K562 (cell line): ENCODE results near the gene IL4I1. TPM values are rescaled to one million over a fixed set of nuclear protein-coding genes. Genes with fewer than 3 reads are reported as not detected.

ENCODE experiments used
- HMGN3 ChIP-seq: IDR thresholded peaks from 2 replicates; pipeline ENCODE4 v1.6.1; 2011; ENCODE audit warnings: borderline replicate concordance, low read depth, mild to moderate bottlenecking, mixed read lengths, low read length; ENCODE audit not compliant: insufficient read length; ENCODE audit errors: extremely low read depth
- POLR2H ChIP-seq: IDR thresholded peaks from 2 replicates; pipeline ENCODE4 v1.6.1; 2016; ENCODE audit warnings: missing genetic modification characterization, low read depth, mild to moderate bottlenecking, control low read depth, missing compliant biosample characterization, moderate library complexity
- RERE ChIP-seq: sonication (generic); formaldehyde crosslinking; IDR thresholded peaks from 2 replicates; pipeline ENCODE4 v1.8.0; 2023; ENCODE audit warnings: missing genetic modification reagents, mild to moderate bottlenecking, borderline replicate concordance
- SUPT5H ChIP-seq: fragments of 450-650 bp; IDR thresholded peaks from 2 replicates; pipeline ENCODE4 v1.6.1; 2016
- TAF1 ChIP-seq: IDR thresholded peaks from 2 replicates; pipeline ENCODE4 v1.6.1; 2011; ENCODE audit warnings: mild to moderate bottlenecking, low read length, moderate library complexity; ENCODE audit not compliant: insufficient read depth, control insufficient read depth, severe bottlenecking; ENCODE audit errors: extremely low read depth
- YY1 ChIP-seq, 3 experiments: IDR thresholded peaks; 2 replicates each; pipeline ENCODE4 v1.6.1; 2011; ENCODE audit warnings: low read length in 2 of 3, mild to moderate bottlenecking in 2 of 3, moderate library complexity in 2 of 3, borderline replicate concordance in 1 of 3, control low read depth in 1 of 3, low read depth in 1 of 3; ENCODE audit not compliant: insufficient read depth in 3 of 3, insufficient replicate concordance in 2 of 3, control insufficient read depth in 1 of 3, insufficient read length in 1 of 3; ENCODE audit errors: extremely low read depth in 1 of 3
- ZSCAN32 ChIP-seq: fragments of 450-650 bp; formaldehyde crosslinking; IDR thresholded peaks from 2 replicates; pipeline ENCODE4 v1.4.0; 2020; ENCODE audit warnings: mild to moderate bottlenecking, moderate library complexity
- polyA plus RNA-seq, 8 experiments: library from polyadenylated mRNA; depleted of rRNA in 4 of 8; stranded (reverse) in 5 of 8; unstranded in 3 of 8; fragments of >200 nt; fragmentation: Nextera tagmentation in 2 of 8; fragmentation: Illumina TruSeq in 1 of 8; extraction: Ambion mirVana in 2 of 8; extraction: Trizol in 1 of 8; gene quantifications; 2 replicates each; pipeline versions ENCODE4 v1.2.1 to v1.2.3, GENCODE V29; 2011 to 2014; ENCODE audit warnings: inconsistent platforms in 1 of 8, missing spikeins in 1 of 8
- total RNA-seq, 7 experiments: library from RNA; depleted of rRNA in 6 of 7; stranded (reverse); fragments of >200 nt in 6 of 7; fragmentation: Illumina TruSeq in 2 of 7; extraction: Trizol in 2 of 7; gene quantifications; 2 replicates each; pipeline versions ENCODE4 v1.2.1 to v1.2.3, GENCODE V29; 2011 to 2021; ENCODE audit warnings: low replicate concordance in 1 of 7
- TF ChIP-seq, protein P1 (sequence below): fragments of 250-450 bp; sonication (Bioruptor Pico); IDR thresholded peaks from 2 replicates; pipeline ENCODE4 v1.8.0; 2022; ENCODE audit warnings: moderate library complexity, mild to moderate bottlenecking, inconsistent platforms
- TF ChIP-seq, protein P2 (sequence below): fragments of 250-450 bp; sonication (Bioruptor Pico); IDR thresholded peaks from 2 replicates; pipeline ENCODE4 v1.8.0; 2021; ENCODE audit warnings: mild to moderate bottlenecking, moderate library complexity
- TF ChIP-seq, protein P3 (sequence below): fragments of 450-650 bp; IDR thresholded peaks from 2 replicates; pipeline ENCODE4 v1.6.1; 2016; ENCODE audit warnings: missing biosample characterization, missing genetic modification characterization

IL4I1 gene
- total and polyA plus RNA-seq, 9 of the 15 experiments (the other 6 are each of a cell fraction or from before 2014, with no cell fraction given): 0.06 to 0.95 (median 0.43) TPM; not detected in 2

DNA sequence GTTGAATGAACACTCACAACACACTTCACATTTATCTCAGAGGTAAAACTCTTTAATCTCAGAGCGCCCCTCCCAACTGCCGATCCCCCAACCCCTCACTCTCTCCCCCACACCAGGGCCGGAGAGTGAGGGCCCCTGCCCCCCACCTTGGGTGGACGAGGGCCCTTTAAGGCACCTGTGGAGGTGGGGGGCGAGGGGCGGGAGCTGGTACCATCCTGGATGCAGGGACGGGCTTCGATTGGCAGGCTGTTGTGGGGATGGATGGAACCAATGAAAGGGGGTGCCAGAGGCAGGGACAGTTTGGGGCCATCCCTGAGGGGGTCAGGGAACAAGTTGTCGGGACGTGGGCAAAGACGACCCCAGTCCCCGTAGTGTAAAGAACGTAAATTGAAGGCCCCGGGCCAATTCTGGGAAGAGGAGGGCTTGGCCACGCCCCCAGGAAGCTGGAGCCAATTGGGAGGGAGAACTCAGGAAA, 27.6 kb downstream of the IL4I1 start (continued):
- no peak for TF ChIP-seq RERE (CRISPR knock-in tag)
- TF ChIP-seq TAF1: no peak
- TF ChIP-seq ZSCAN32 (CRISPR knock-in tag): no peak
- peak; percentile 22 for TF ChIP-seq HMGN3
- TF ChIP-seq, protein P1, sequence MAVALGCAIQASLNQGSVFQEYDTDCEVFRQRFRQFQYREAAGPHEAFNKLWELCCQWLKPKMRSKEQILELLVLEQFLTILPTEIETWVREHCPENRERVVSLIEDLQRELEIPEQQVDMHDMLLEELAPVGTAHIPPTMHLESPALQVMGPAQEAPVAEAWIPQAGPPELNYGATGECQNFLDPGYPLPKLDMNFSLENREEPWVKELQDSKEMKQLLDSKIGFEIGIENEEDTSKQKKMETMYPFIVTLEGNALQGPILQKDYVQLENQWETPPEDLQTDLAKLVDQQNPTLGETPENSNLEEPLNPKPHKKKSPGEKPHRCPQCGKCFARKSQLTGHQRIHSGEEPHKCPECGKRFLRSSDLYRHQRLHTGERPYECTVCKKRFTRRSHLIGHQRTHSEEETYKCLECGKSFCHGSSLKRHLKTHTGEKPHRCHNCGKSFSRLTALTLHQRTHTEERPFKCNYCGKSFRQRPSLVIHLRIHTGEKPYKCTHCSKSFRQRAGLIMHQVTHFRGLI (CRISPR knock-in tag): no peak
- no peak for TF ChIP-seq YY1 (IDR thresholded peaks at IDR 0.05; ENCODE audit: borderline replicate concordance in 1 of 3, control insufficient read depth in 1 of 3, extremely low read depth in 1 of 3, insufficient read depth in 3 of 3, insufficient read length in 1 of 3, insufficient replicate concordance in 2 of 3, low read depth in 1 of 3, low read length in 2 of 3)
- TF ChIP-seq POLR2H (tag): no peak; the same call in 1 of the 2 replicates
- TF ChIP-seq, protein P2, sequence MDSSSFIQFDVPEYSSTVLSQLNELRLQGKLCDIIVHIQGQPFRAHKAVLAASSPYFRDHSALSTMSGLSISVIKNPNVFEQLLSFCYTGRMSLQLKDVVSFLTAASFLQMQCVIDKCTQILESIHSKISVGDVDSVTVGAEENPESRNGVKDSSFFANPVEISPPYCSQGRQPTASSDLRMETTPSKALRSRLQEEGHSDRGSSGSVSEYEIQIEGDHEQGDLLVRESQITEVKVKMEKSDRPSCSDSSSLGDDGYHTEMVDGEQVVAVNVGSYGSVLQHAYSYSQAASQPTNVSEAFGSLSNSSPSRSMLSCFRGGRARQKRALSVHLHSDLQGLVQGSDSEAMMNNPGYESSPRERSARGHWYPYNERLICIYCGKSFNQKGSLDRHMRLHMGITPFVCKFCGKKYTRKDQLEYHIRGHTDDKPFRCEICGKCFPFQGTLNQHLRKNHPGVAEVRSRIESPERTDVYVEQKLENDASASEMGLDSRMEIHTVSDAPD (CRISPR knock-in tag): no peak
- TF ChIP-seq SUPT5H: peak; percentile 48
- TF ChIP-seq, protein P3, sequence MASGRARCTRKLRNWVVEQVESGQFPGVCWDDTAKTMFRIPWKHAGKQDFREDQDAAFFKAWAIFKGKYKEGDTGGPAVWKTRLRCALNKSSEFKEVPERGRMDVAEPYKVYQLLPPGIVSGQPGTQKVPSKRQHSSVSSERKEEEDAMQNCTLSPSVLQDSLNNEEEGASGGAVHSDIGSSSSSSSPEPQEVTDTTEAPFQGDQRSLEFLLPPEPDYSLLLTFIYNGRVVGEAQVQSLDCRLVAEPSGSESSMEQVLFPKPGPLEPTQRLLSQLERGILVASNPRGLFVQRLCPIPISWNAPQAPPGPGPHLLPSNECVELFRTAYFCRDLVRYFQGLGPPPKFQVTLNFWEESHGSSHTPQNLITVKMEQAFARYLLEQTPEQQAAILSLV (tag): no peak
